NOMO-1 (cell line): Measurements from ENCODE around the gene RELL1.

Source experiments
- DNase-seq, 2 experiments: peaks; one replicate each; lab custom pipeline; 2025; ENCODE audit not compliant: unreplicated experiment in 2 of 2; lab: John Stamatoyannopoulos, UW

The RELL1 gene

GRCh38 chr4:37603711-37604110, 82.5 kb downstream of the RELL1 start:
- no peak for DNase-seq

GRCh38 chr4:37603070-37603468, 83.1 kb downstream of the RELL1 start:
- peak; percentile 39 to 66 for DNase-seq

GRCh38 chr4:37602454-37603069, 83.6 kb downstream of the RELL1 start:
- DNase-seq, result no peak

- DNase-seq, result peak; percentile 56 to 68
Measured at GRCh38 chr4:37601531-37601930, 84.6 kb downstream of the RELL1 start.

GRCh38 chr4:37599092-37599790, 86.9 kb downstream of the RELL1 start:
- no peak for DNase-seq

- no peak for DNase-seq
Measured at GRCh38 chr4:37597034-37597433, 89.1 kb downstream of the RELL1 start.

GRCh38 chr4:37595875-37596680, 90.1 kb downstream of the RELL1 start:
- no peak for DNase-seq

GRCh38 chr4:37594099-37594498, 92.1 kb downstream of the RELL1 start:
- no peak for DNase-seq

GRCh38 chr4:37591349-37591748, 94.8 kb downstream of the RELL1 start:
- DNase-seq, result no peak

GRCh38 chr4:37590016-37590415, 96.2 kb downstream of the RELL1 start:
- DNase-seq, result no peak

GRCh38 chr4:37588150-37588549, 98.0 kb downstream of the RELL1 start:
- no peak for DNase-seq

- no peak for DNase-seq
Measured at GRCh38 chr4:37586194-37586593, 100.0 kb downstream of the RELL1 start.

GRCh38 chr4:37584493-37585060, 101.6 kb downstream of the RELL1 start:
- DNase-seq, result no peak

GRCh38 chr4:37584071-37584470, 102.1 kb downstream of the RELL1 start:
- DNase-seq, result no peak

GRCh38 chr4:37573566-37573965, 112.6 kb downstream of the RELL1 start:
- DNase-seq, result no peak

- peak in 1 of 2 experiments; percentile 3 for DNase-seq
Measured at GRCh38 chr4:37568489-37568888, 117.7 kb downstream of the RELL1 start.

GRCh38 chr4:37567836-37568235, 118.3 kb downstream of the RELL1 start:
- no peak for DNase-seq

GRCh38 chr4:37562592-37562991, 123.6 kb downstream of the RELL1 start:
- DNase-seq, result no peak

GRCh38 chr4:37561803-37562207, 124.4 kb downstream of the RELL1 start:
- DNase-seq, result no peak

GRCh38 chr4:37561196-37561802, 124.9 kb downstream of the RELL1 start:
- no peak for DNase-seq
